Trophoblast cell (in vitro differentiated cells and primary cell): Measurements from ENCODE around the gene OR5K2.

ENCODE experiments used
- DNase-seq, 2 donors: peaks; one replicate each; pipeline ENCODE4 v3.0.0-alpha.2; 2016
- H2AFZ ChIP-seq: 2 replicates; pipeline ENCODE4 v1.6.1; 2013; ENCODE audit warnings: low read length, moderate library complexity, mild to moderate bottlenecking; ENCODE audit not compliant: insufficient read depth, poor library complexity
- H2AK5ac ChIP-seq: 2 replicates; pipeline ENCODE4 v1.6.1; 2013; ENCODE audit warnings: mild to moderate bottlenecking, low read length
- H2BK120ac ChIP-seq: 2 replicates; pipeline ENCODE4 v1.6.1; 2013; ENCODE audit warnings: low read length, mild to moderate bottlenecking, moderate library complexity; ENCODE audit not compliant: insufficient read depth, poor library complexity
- H2BK12ac ChIP-seq: 2 replicates; pipeline ENCODE4 v1.6.1; 2013; ENCODE audit warnings: mild to moderate bottlenecking, low read length, moderate library complexity
- H2BK5ac ChIP-seq: 2 replicates; pipeline ENCODE4 v1.6.1; 2013; ENCODE audit warnings: low read length, low read depth, moderate library complexity, mild to moderate bottlenecking; ENCODE audit not compliant: poor library complexity
- H3K14ac ChIP-seq: 2 replicates; pipeline ENCODE4 v1.6.1; 2013; ENCODE audit warnings: mild to moderate bottlenecking, low read length
- H3K18ac ChIP-seq: 2 replicates; pipeline ENCODE4 v1.6.1; 2013; ENCODE audit warnings: mild to moderate bottlenecking, low read length
- H3K23ac ChIP-seq: 2 replicates; pipeline ENCODE4 v1.6.1; 2013; ENCODE audit warnings: low read length
- H3K27ac ChIP-seq: 2 replicates; pipeline ENCODE4 v1.5.1; 2013; ENCODE audit warnings: low read depth, mild to moderate bottlenecking, inconsistent platforms, low read length, moderate library complexity
- H3K27me3 ChIP-seq: 2 replicates; pipeline ENCODE4 v1.6.1; 2013; ENCODE audit warnings: inconsistent platforms, mild to moderate bottlenecking, low read length, moderate library complexity; ENCODE audit not compliant: insufficient read depth
- H3K36me3 ChIP-seq, 2 experiments: 1 replicate in 1 of 2; 2 replicates in 1 of 2; pipeline ENCODE4 v1.6.1; 2013; ENCODE audit warnings: low read length in 2 of 2, mild to moderate bottlenecking in 2 of 2, moderate library complexity in 1 of 2; ENCODE audit not compliant: insufficient read depth in 2 of 2, control insufficient read depth in 1 of 2
- H3K4ac ChIP-seq: 2 replicates; pipeline ENCODE4 v1.6.1; 2013; ENCODE audit warnings: low read depth, mild to moderate bottlenecking, low read length, moderate library complexity
- H3K4me1 ChIP-seq, 2 experiments: 1 replicate in 1 of 2; 2 replicates in 1 of 2; pipeline ENCODE4 v1.6.1; 2013; ENCODE audit warnings: low read length in 2 of 2, mild to moderate bottlenecking in 2 of 2, moderate library complexity in 1 of 2; ENCODE audit not compliant: insufficient read depth in 2 of 2, control insufficient read depth in 1 of 2
- H3K4me2 ChIP-seq: 2 replicates; pipeline ENCODE4 v1.6.1; 2013; ENCODE audit warnings: inconsistent platforms, mild to moderate bottlenecking, low read length, moderate library complexity
- H3K4me3 ChIP-seq: 2 replicates; pipeline ENCODE4 v1.5.1; 2013; ENCODE audit warnings: mild to moderate bottlenecking, low read depth, low read length, inconsistent platforms
- H3K79me1 ChIP-seq: one replicate; pipeline ENCODE4 v1.6.1; 2013; ENCODE audit warnings: low read length
- H3K79me2 ChIP-seq: 2 replicates; pipeline ENCODE4 v1.6.1; 2013; ENCODE audit warnings: low read length, mild to moderate bottlenecking; ENCODE audit not compliant: control insufficient read depth, insufficient read depth, poor library complexity
- H3K9ac ChIP-seq: 2 replicates; pipeline ENCODE4 v1.6.1; 2013; ENCODE audit warnings: mild to moderate bottlenecking, low read length
- H3K9me3 ChIP-seq: 2 replicates; pipeline ENCODE4 v1.6.1; 2013; ENCODE audit warnings: low read depth, mild to moderate bottlenecking, control low read depth, inconsistent platforms, low read length; ENCODE audit not compliant: insufficient read depth
- H4K12ac ChIP-seq: 2 replicates; pipeline ENCODE4 v1.6.1; 2013; ENCODE audit warnings: low read depth, mild to moderate bottlenecking, low read length, moderate library complexity
- H4K8ac ChIP-seq: 2 replicates; pipeline ENCODE4 v1.6.1; 2013; ENCODE audit warnings: low read depth, mild to moderate bottlenecking, low read length, moderate library complexity
- H4K91ac ChIP-seq: one replicate; pipeline ENCODE4 v1.6.1; 2013; ENCODE audit warnings: low read depth, mild to moderate bottlenecking, low read length, moderate library complexity
- WGBS: extraction: QIAGEN DNeasy Blood & Tissue Kit; methylation state at CpG from one replicate; pipeline ENCODE4 v1.1.7; 2013; ENCODE audit warnings: missing lambda C conversion rate; ENCODE audit not compliant: insufficient read length, insufficient coverage; ENCODE audit errors: extremely low coverage; 5-methylcytosine and 5-hydroxymethylcytosine counted together

The OR5K2 gene

DNA sequence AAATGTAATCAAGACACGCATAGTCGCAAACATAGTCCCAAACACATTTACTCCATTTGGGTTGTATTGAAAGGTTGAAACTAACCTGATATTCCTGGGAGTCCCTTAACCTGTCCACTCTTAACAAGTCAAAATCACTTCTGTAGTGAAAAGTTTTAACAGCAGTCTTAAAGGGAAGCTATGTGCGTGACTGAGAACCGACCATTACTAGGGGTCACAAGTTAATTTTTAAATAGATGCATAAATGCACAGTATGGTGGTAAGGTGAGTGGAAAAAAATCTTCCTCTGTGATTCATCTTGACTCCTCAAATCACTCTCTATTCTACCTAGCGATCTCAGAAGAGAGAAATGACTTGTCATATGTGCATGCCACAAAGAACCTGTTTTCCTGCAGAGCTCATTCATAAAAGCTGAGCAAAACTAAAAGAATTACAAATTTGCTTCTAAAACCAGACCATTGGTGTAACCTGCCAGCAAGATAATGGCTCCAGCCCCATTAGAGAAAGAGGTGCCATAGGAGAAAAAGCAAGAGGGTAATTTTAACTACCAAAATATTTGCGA is 39.1 kb downstream of the OR5K2 start:
- Histone ChIP-seq H2AK5ac (no peak overlapping the region), H3K9me3 (no peaks in the 10 kb centered on the region), H4K91ac (no peak overlapping the region), H4K8ac (no peak overlapping the region), H2BK5ac (no peak overlapping the region), H3K27ac (no peak overlapping the region), H3K4me3 (no peak overlapping the region), H3K27me3 (no peaks in the 10 kb centered on the region), H3K36me3 (no peaks in the 10 kb centered on the region), H3K9ac (no peak overlapping the region), H3K79me2 (no peaks in the 10 kb centered on the region), H3K18ac (no peak overlapping the region), H4K12ac (no peak overlapping the region), H3K14ac (no peak overlapping the region), H3K4me2 (no peak overlapping the region), H2BK120ac (no peak overlapping the region), H3K4ac (no peak overlapping the region), H3K4me1 (no peaks in the 10 kb centered on the region), H2AFZ (no peak overlapping the region), H3K23ac (no peak overlapping the region), H3K79me1 (no peaks in the 10 kb centered on the region), H2BK12ac (no peak overlapping the region)
- DNase-seq, result peak; percentile 55 to 84
- no CpG with 5 or more reads among the region's 6 CpGs for WGBS

GRCh38 chr3:98540346-98540745 is 42.9 kb downstream of the OR5K2 start:
- no peaks in the 10 kb centered on the region for H3K4me1 ChIP-seq
- no peaks in the 10 kb centered on the region for H3K79me1 ChIP-seq
- H3K27me3 ChIP-seq, result no peaks in the 10 kb centered on the region
- no peaks in the 10 kb centered on the region for H3K9me3 ChIP-seq
- no peaks in the 10 kb centered on the region for H3K79me2 ChIP-seq
- no peak overlapping the region for H4K91ac ChIP-seq
- no CpG with 5 or more reads among the region's 3 CpGs for WGBS
- H3K9ac ChIP-seq, result no peak overlapping the region
- H3K23ac ChIP-seq, result no peak overlapping the region
- H4K12ac ChIP-seq, result no peak overlapping the region
- H3K4me2 ChIP-seq, result no peak overlapping the region
- H3K36me3 ChIP-seq, result no peaks in the 10 kb centered on the region
- H3K4ac ChIP-seq, result no peak overlapping the region
- no peak overlapping the region for H3K18ac ChIP-seq
- no peak overlapping the region for H3K14ac ChIP-seq
- no peak overlapping the region for H2BK5ac ChIP-seq
- no peak overlapping the region for H2BK120ac ChIP-seq
- no peak for DNase-seq
- H2BK12ac ChIP-seq, result no peak overlapping the region
- no peak overlapping the region for H2AK5ac ChIP-seq
- H2AFZ ChIP-seq, result no peak overlapping the region
- no peak overlapping the region for H3K27ac ChIP-seq
- H3K4me3 ChIP-seq, result no peak overlapping the region
- no peak overlapping the region for H4K8ac ChIP-seq

DNA sequence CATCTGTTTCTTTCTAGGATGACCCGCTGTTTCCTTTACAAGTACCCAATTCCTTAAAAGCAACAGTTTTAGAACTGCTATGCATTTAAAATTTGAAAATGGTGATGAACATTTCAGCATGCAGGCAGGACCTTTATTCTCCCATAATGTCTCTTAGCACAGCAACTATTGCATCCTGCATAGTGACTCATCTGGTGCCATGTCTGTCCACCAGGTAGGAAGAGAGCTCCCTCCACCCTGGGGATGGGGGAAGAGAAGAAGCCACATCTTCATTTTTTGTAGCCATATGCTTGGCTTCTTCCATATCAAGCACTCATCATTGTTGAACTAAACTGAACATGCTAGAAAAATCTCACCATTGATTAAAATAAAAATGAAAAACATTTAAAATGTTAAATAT is 44.2 kb downstream of the OR5K2 start:
- Histone ChIP-seq H3K4ac (no peak overlapping the region), H2BK120ac (no peak overlapping the region), H2AFZ (no peak overlapping the region), H3K4me1 (no peaks in the 10 kb centered on the region), H2BK12ac (no peak overlapping the region), H3K4me2 (no peak overlapping the region), H4K12ac (no peak overlapping the region), H4K91ac (no peak overlapping the region), H3K18ac (no peak overlapping the region), H3K79me1 (no peaks in the 10 kb centered on the region), H3K27ac (no peak overlapping the region), H2AK5ac (no peak overlapping the region), H3K9ac (no peak overlapping the region), H3K4me3 (no peak overlapping the region), H3K9me3 (no peaks in the 10 kb centered on the region), H4K8ac (no peak overlapping the region), H2BK5ac (no peak overlapping the region), H3K27me3 (no peaks in the 10 kb centered on the region), H3K36me3 (no peaks in the 10 kb centered on the region), H3K79me2 (no peaks in the 10 kb centered on the region), H3K23ac (no peak overlapping the region), H3K14ac (no peak overlapping the region)
- WGBS, result no CpG with 5 or more reads among the region's 1 CpG
- DNase-seq, result peak in 1 of 2 donors; percentile 30

DNA sequence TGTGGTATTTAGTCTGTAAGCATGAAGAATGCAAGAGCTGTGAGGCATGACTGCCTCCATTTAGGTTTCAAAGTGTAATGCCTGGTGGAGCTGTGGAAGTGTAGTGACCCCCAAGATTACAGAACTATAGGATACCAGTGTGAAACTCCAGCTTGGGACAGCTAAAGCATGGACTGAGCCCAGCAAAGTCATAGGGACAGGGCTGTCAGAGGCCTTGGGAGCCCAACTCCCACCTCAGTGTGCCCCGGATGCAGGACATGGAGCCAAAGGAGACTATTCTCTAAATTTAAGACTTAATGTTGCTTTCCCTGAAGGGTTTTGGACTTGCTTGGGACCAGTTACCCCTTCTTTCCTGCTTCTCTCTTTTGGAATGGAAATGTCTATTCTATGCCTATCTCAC is 45.1 kb downstream of the OR5K2 start:
- no CpG with 5 or more reads among the region's 1 CpG for WGBS
- Histone ChIP-seq H2AFZ (no peak overlapping the region), H3K79me2 (no peaks in the 10 kb centered on the region), H4K8ac (no peak overlapping the region), H3K14ac (no peak overlapping the region), H4K91ac (no peak overlapping the region), H3K27ac (no peak overlapping the region), H3K23ac (no peak overlapping the region), H3K4me1 (no peaks in the 10 kb centered on the region), H2BK12ac (no peak overlapping the region), H2BK120ac (no peak overlapping the region), H3K4me2 (no peak overlapping the region), H3K4ac (no peak overlapping the region), H3K9me3 (no peaks in the 10 kb centered on the region), H2BK5ac (no peak overlapping the region), H3K79me1 (no peaks in the 10 kb centered on the region), H3K9ac (no peak overlapping the region), H3K4me3 (no peak overlapping the region), H4K12ac (no peak overlapping the region), H2AK5ac (no peak overlapping the region), H3K36me3 (no peaks in the 10 kb centered on the region), H3K18ac (no peak overlapping the region), H3K27me3 (no peaks in the 10 kb centered on the region)
- no peak for DNase-seq
